Endothelial cell of umbilical vein (primary cell): ENCODE results near the gene HTR3E. TPM values are rescaled to one million over a fixed set of nuclear protein-coding genes. Genes with fewer than 3 reads are reported as not detected.

Source experiments
- BruUV-seq: library from RNA; stranded (reverse); fragments of 400-500 nt; replicated peaks from 2 replicates; lab custom pipeline; 2021; lab: Mats Ljungman, UMichigan
- CTCF ChIA-PET: fragments of 300-600, 350-600 bp; sonication (Branson Sonifier 250); formaldehyde crosslinking; loops from one replicate; lab custom pipeline; 2021; ENCODE audit warnings: antibody characterized with exemption, inconsistent platforms; lab: Charles Lee
- POLR2A ChIA-PET: fragments of 300-600, 350-600 bp; sonication (Branson Sonifier 250); formaldehyde crosslinking; loops from one replicate; lab custom pipeline; 2021; ENCODE audit warnings: antibody characterized with exemption, inconsistent platforms; lab: Charles Lee
- DNase-seq: peaks from one replicate; pipeline ENCODE4 v3.0.0-alpha.2; 2011; ENCODE audit warnings: low read depth, low spot score
- FAIRE-seq: peaks from 2 replicates; lab custom pipeline; 2011; peaks lifted over from hg19 to GRCh38; lab: Jason Lieb, UNC
- H2AFZ ChIP-seq: 2 replicates; pipeline ENCODE4 v1.6.0; 2012; ENCODE audit warnings: low read depth, low read length, control low read depth, inconsistent platforms
- H3K27ac ChIP-seq: 2 replicates; pipeline ENCODE4 v1.5.1; 2011; ENCODE audit warnings: low read depth, mild to moderate bottlenecking, control low read depth, low read length, moderate library complexity; ENCODE audit not compliant: insufficient read depth
- H3K27me3 ChIP-seq, 2 experiments: 2 replicates each; pipeline versions ENCODE4 v1.6.0 to v1.6.1; 2011; ENCODE audit warnings: low read length in 2 of 2, mixed read lengths in 1 of 2; ENCODE audit not compliant: control insufficient read depth in 2 of 2, insufficient read depth in 2 of 2
- H3K36me3 ChIP-seq, 2 experiments: 2 replicates in 1 of 2; 3 replicates in 1 of 2; pipeline ENCODE4 v1.5.1; 2011; ENCODE audit warnings: low read length in 2 of 2, mild to moderate bottlenecking in 1 of 2, moderate library complexity in 1 of 2; ENCODE audit not compliant: control insufficient read depth in 2 of 2, insufficient read depth in 2 of 2; ENCODE audit errors: extremely low read depth in 1 of 2
- H3K4me1 ChIP-seq: 3 replicates; pipeline ENCODE4 v1.5.1; 2011; ENCODE audit warnings: mild to moderate bottlenecking, low read length; ENCODE audit not compliant: control insufficient read depth, insufficient read depth; ENCODE audit errors: extremely low read depth
- H3K4me2 ChIP-seq: 2 replicates; pipeline ENCODE4 v1.6.1; 2011; ENCODE audit warnings: low read length, control low read depth, mixed read lengths; ENCODE audit not compliant: insufficient read depth
- H3K4me3 ChIP-seq, 3 experiments: fragments of 200-600 bp in 1 of 3; sonication (generic), shearing (Covaris generic) in 1 of 3; replicated peaks in 1 of 3; 2 replicates each; pipeline ENCODE4 v1.5.1; 2011 to 2016; ENCODE audit warnings: control low read depth in 3 of 3, low read length in 3 of 3, mild to moderate bottlenecking in 2 of 3, inconsistent platforms in 1 of 3, low read depth in 1 of 3, moderate library complexity in 1 of 3; ENCODE audit not compliant: insufficient read depth in 1 of 3
- H3K79me2 ChIP-seq: 2 replicates; pipeline ENCODE4 v1.6.0; 2012; ENCODE audit warnings: low read length, inconsistent platforms; ENCODE audit not compliant: control insufficient read depth, insufficient read depth
- H3K9ac ChIP-seq: replicated peaks from 2 replicates; pipeline ENCODE3; 2011; ENCODE audit warnings: low read length, control low read depth; ENCODE audit not compliant: insufficient read depth; ENCODE audit errors: extremely low read depth
- H3K9me1 ChIP-seq: replicated peaks from 3 replicates; pipeline ENCODE4 v1.6.0; 2011; ENCODE audit warnings: mild to moderate bottlenecking, low read length; ENCODE audit not compliant: control insufficient read depth, insufficient read depth; ENCODE audit errors: extremely low read depth
- H3K9me3 ChIP-seq: replicated peaks from 2 replicates; pipeline ENCODE4 v1.5.1; 2012; ENCODE audit warnings: low read length, inconsistent platforms; ENCODE audit not compliant: control insufficient read depth, insufficient read depth
- H4K20me1 ChIP-seq: replicated peaks from 2 replicates; pipeline ENCODE3; 2011; ENCODE audit warnings: mild to moderate bottlenecking, low read length; ENCODE audit not compliant: control insufficient read depth, insufficient read depth; ENCODE audit errors: extremely low read depth
- EZH2 ChIP-seq: IDR thresholded peaks from 2 replicates; pipeline ENCODE4 v1.6.1; 2012; ENCODE audit warnings: borderline replicate concordance, low read depth, mild to moderate bottlenecking, moderate library complexity, low read length, inconsistent platforms; ENCODE audit not compliant: severe bottlenecking
- FOS ChIP-seq: IDR thresholded peaks from 2 replicates; pipeline ENCODE4 v1.6.1; 2011; ENCODE audit warnings: mild to moderate bottlenecking, low read length, moderate library complexity, borderline replicate concordance; ENCODE audit not compliant: insufficient read depth
- GATA2 ChIP-seq: IDR thresholded peaks from 2 replicates; pipeline ENCODE4 v1.7.0; 2011; ENCODE audit warnings: low read depth, mild to moderate bottlenecking, moderate library complexity, mixed read lengths, low read length; ENCODE audit not compliant: insufficient read length, insufficient read depth
- JUN ChIP-seq: IDR thresholded peaks from 2 replicates; pipeline ENCODE4 v1.6.1; 2011; ENCODE audit warnings: borderline replicate concordance, low read depth; ENCODE audit not compliant: insufficient read length, insufficient read depth
- MYC ChIP-seq: IDR thresholded peaks from one replicate; pipeline ENCODE4 v1.6.1; 2011; ENCODE audit warnings: mild to moderate bottlenecking, low read depth, low read length
- POLR2A ChIP-seq: IDR thresholded peaks from 2 replicates; pipeline ENCODE4 v1.6.1; 2012; ENCODE audit warnings: low read depth, mild to moderate bottlenecking, control low read depth, low read length
- POLR2AphosphoS5 ChIP-seq: IDR thresholded peaks from 2 replicates; pipeline ENCODE4 v1.6.1; 2012; ENCODE audit warnings: low read depth, mild to moderate bottlenecking, control low read depth, low read length, moderate library complexity; ENCODE audit not compliant: insufficient read depth
- dilution Hi-C: fragments of 300-500 bp; cut with MboI; formaldehyde crosslinking; loops from one replicate; pipeline ENCODE4 v1.15.0; 2019; ENCODE audit warnings: low sequenced_read_pairs; ENCODE audit not compliant: extremely low pct_ligation_motif_present
- intact Hi-C: fragments of 100-400 bp; cut with micrococcal nuclease; formaldehyde crosslinking; loops from one replicate; pipeline ENCODE4 v1.10.0; 2022
- polyA plus RNA-seq, 4 experiments: library from polyadenylated mRNA; depleted of rRNA in 3 of 4; stranded (reverse) in 3 of 4; unstranded in 1 of 4; fragments of >200 nt; gene quantifications; 2 replicates each; pipeline versions ENCODE4 v1.2.1 to v1.2.3, GENCODE V29; 2011 to 2012; ENCODE audit warnings: missing spikeins in 1 of 4
- total RNA-seq: library from RNA; stranded (reverse); gene quantifications from 2 replicates; pipeline ENCODE4 v1.2.3, GENCODE V29; 2021
- TF ChIP-seq, protein P1 (sequence below), 2 donors: IDR thresholded peaks; 1 replicate in 1 of 2; 2 replicates in 1 of 2; pipeline ENCODE4 v1.5.1; 2011; ENCODE audit warnings: low read length in 2 of 2, mild to moderate bottlenecking in 2 of 2, moderate library complexity in 2 of 2, control low read depth in 1 of 2, inconsistent platforms in 1 of 2, low read depth in 1 of 2; ENCODE audit not compliant: insufficient read depth in 1 of 2; ENCODE audit errors: extremely low read depth in 1 of 2
- TF ChIP-seq, protein P2 (sequence below): IDR thresholded peaks from 2 replicates; pipeline ENCODE4 v1.6.1; 2011; ENCODE audit not compliant: insufficient read depth, insufficient read length

The HTR3E gene
- total and polyA plus RNA-seq, 2 donors (not counting 3 experiments of a cell fraction or from before 2014, with no cell fraction given): not detected

DNA sequence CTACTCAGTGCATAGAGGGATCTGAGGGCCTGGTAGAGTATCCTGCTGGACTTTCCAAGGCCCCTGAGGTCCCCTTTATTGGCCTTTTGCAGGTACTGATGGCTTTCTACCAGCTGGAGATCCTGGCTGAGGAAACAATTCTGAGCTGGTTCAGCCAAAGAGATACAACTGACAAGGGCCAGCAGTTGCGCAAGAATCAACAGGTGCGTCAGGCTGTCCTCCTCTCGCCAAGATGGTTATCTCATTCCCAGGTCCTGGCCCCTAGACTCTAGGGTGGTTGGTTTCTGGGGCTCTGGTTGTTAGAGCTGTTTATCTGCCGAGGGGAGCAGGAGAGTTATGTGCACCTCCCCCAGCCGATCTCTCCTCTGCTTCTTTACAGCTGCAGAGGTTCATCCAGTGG lies 47.6 kb downstream of the HTR3E start:
- Histone ChIP-seq H3K4me3 (no peak overlapping the region), H3K4me1 (no peaks in the 10 kb centered on the region), H3K27ac (no peak overlapping the region), H3K27me3 (no peaks in the 10 kb centered on the region), H3K9me1 (no peaks in the 10 kb centered on the region), H4K20me1 (no peaks in the 10 kb centered on the region), H2AFZ (no peak overlapping the region), H3K9me3 (no peaks in the 10 kb centered on the region), H3K79me2 (no peaks in the 10 kb centered on the region), H3K36me3 (peaks cover 34 to 35% of the 10 kb centered on the region in 2 experiments), H3K9ac (no peak overlapping the region), H3K4me2 (no peak overlapping the region)
- TF ChIP-seq EZH2 (no peak), GATA2 (no peak), POLR2AphosphoS5 (no peak), POLR2A (no peak), FOS (no peak), MYC (no peak), JUN (no peak)
- TF ChIP-seq, protein P1, sequence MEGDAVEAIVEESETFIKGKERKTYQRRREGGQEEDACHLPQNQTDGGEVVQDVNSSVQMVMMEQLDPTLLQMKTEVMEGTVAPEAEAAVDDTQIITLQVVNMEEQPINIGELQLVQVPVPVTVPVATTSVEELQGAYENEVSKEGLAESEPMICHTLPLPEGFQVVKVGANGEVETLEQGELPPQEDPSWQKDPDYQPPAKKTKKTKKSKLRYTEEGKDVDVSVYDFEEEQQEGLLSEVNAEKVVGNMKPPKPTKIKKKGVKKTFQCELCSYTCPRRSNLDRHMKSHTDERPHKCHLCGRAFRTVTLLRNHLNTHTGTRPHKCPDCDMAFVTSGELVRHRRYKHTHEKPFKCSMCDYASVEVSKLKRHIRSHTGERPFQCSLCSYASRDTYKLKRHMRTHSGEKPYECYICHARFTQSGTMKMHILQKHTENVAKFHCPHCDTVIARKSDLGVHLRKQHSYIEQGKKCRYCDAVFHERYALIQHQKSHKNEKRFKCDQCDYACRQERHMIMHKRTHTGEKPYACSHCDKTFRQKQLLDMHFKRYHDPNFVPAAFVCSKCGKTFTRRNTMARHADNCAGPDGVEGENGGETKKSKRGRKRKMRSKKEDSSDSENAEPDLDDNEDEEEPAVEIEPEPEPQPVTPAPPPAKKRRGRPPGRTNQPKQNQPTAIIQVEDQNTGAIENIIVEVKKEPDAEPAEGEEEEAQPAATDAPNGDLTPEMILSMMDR (IDR thresholded peaks at IDR 0.05; ENCODE audit: extremely low read depth in 1 of 2, insufficient read depth in 1 of 2, low read depth in 1 of 2, low read length in 2 of 2): no peak
- TF ChIP-seq, protein P2, sequence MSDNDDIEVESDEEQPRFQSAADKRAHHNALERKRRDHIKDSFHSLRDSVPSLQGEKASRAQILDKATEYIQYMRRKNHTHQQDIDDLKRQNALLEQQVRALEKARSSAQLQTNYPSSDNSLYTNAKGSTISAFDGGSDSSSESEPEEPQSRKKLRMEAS: no peak
- dilution Hi-C loops (no loop called here), intact Hi-C loops (loop anchor here (2.0 kb wide), 1 partner anchor 144 kb away; no protein-coding TSS in a partner anchor)
- no TSS peak for BruUV-seq
- no peak for FAIRE-seq
- CTCF ChIA-PET: interaction anchor here (1.1 to 3.5 kb wide), 10 partner anchors 10 to 249 kb away, joined by 3 to 18 read pairs (median 8); partner anchors contain the start of genes ABCF3, DVL3 and EIF2B5
- no peak for DNase-seq
- POLR2A ChIA-PET: no interaction called here
